Occipital lobe (tissue), 2 donors: ENCODE measurements around the gene LTF. TPM values are rescaled to one million over a fixed set of nuclear protein-coding genes. Genes with fewer than 3 reads are reported as not detected.
"Not testable (repeated sequence)": the region's sequence is repeated elsewhere in the genome, so short reads cannot be mapped to it uniquely, and the experiment has no call there.

Experiments used
- DNase-seq: peaks from one replicate; lab custom pipeline; 2025; lab: John Stamatoyannopoulos, UW
- total RNA-seq: library from RNA; depleted of rRNA; stranded (reverse); fragments of >200 nt; gene quantifications from one replicate; pipeline ENCODE4 v1.2.3, GENCODE V29; 2014

LTF gene
- total RNA-seq, 1 donor from 2014 or later, result 3.6 TPM

- DNase-seq, result no peak
These were observed 21.9 kb downstream of the LTF start for GRCh38 chr3:46442576-46443530.

DNA sequence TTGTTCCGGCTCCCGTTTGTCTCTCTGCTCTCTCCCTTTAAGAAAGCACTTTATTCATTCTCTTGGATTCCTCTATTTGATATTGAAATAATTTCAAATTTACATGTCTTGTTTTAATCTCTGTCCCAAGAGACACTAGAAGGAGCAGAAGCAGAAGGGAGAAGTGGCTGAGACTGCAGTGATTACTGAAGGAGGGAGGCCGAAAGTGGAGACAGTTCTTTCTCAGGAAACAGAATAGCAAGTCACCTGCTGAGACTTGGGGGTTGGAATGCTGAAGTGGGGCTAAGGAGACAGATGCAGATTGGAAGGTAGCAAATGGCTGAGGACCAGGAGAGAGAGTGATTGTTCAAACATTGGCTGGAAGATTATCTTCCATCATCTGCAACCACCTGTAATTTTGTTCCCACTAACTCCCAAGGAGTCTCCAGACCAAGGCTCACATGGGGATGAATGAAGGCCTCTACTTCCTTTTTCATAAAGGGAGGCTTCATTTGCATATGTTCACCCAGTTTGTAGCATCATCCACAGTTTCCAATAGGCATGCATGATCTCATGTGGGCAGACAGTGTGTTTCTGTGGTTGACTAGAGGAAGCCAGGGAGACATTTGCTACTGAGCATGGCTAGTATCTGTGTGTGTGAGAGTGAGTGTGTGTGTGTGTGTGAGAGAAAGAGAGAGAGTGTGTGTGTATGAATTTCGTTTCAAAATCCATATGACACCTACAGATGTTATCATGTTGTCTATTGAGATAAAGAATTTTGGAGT lies 24.0 kb downstream of the LTF start:
- DNase-seq, result no peak

DNA sequence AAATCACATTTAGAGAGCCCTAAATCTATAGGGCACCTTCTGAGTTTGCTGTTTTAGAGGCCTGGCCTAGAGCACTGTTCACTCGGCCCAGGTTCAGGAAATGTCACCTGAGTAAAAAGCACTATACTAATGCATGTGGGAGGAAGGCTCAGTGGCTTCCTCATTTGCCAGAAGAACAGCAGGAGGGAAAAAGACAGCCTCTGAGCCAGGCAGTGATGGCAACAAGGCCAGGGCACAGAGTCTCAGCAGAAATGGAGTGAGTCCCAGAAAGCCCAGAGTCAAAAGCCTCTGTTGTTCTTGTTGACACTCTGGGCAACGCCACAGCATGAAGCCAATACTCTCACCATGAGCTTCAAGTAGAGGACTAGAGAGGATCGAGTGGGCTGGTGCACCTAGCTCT lies 25.9 kb downstream of the LTF start:
- DNase-seq, result no peak

DNA sequence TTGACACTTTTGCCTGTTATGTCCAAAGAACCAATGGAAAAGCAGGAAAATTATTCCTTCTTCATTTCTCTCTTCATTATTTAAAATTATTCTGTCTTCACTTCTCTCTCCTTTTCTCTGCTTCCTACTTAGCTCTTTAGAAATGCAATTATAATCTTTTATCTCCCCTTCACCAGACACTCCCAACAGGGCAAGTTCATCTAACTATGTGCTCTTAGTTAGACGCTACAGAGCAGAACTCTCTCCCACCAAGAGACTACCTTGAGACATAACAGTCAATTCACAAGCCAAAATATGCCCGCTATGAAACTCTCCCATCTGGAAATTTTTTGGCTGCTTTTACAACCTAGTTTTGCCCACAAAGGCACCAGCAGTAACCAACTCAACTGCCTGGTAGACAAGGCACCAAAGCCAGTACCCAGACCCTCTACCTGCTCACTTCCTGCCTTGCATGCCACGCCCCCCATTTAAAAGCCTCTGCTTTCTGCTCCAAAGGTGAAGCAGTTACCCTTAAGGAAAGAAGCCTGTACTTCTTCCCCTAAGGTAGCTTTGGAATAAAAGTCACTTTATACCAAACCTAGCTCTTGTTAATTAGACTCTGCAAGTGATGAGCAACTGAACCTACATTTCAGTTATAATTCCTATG lies 29.5 kb downstream of the LTF start:
- no peak for DNase-seq

DNA sequence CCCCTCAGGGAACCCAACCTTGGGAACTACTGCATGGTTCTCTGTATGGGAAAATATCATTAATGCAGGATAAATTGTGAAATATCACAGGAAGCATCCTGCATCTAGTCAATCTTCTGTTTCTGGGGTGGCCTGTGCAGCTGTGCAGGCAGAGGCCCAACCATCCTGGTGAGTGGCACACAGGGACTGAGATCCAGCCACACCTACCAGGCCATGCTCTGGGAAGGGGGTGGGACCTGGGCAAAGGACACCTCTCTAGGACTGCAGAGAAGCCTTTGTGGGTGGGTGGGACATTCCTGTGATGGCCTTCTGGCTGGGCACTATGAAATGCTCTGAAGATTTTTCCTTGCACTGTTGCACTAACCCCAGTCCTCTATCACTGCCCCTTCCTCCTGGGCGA lies 30.9 kb downstream of the LTF start:
- no peak for DNase-seq

DNA sequence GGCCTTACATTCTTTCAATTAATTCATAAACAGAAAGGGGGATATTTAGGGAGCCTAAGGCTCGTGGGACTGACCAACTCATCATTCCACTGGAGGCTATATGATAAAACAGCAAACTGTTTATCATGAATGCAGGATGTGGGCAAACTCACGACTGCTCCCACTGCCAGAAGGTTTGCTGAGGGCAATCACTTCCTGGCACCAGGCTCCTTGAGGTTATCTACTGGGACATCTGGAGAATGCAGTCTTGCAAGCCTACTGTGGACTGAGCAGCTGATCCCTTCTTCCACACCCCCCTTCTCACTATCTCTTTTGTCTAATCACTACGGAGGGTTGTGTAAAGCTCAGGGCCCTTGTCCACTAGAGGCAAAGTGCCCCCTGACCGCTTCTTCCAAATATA lies 31.6 kb downstream of the LTF start:
- DNase-seq, result not testable (repeated sequence)

GRCh38 chr3:46431905-46432304 lies 32.8 kb downstream of the LTF start:
- DNase-seq, result not testable (repeated sequence)

DNA sequence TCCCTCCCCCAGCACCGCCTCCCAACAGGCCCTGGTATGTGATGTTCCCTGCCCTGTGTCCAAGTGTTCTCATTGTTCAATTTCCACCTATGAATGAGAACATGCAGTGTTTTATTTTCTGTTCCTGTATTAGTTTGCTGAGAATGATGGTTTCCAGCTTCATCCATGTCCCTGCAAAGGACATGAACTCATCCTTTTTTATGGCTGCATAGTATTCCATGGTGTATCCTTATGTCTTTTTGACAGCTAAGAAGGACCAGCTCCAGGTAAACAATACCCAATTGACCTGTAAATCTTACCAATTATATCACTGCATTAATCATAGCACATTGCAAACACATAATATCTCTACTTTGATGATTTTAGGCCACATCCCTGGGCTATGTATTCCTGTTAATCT lies 33.8 kb downstream of the LTF start:
- not testable (repeated sequence) for DNase-seq

GRCh38 chr3:46429671-46430070 lies 35.0 kb downstream of the LTF start:
- DNase-seq, result no peak

DNA sequence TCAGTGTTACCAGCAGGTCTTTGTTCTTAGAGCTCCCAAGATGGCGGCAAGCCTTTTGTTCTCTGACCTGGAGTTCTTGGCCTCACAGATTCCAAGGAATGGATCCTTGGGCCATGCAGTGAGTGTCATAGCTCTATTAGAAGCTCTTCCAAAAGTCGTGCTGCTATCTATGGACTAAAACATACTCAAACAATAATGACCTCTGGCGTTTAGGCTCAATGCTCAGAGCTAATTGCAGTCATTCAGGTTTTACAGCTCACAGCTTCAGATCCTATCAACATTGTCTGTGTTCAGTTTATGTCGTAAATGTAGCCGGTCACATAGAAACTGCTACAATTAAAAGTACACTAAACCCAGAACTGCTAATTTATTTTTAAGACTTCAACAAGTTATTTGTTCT lies 35.5 kb downstream of the LTF start:
- DNase-seq, result no peak

- DNase-seq, result no peak
These were observed 36.5 kb downstream of the LTF start for GRCh38 chr3:46427916-46428833.

- not testable (repeated sequence) for DNase-seq
These were observed 37.3 kb downstream of the LTF start for GRCh38 chr3:46427404-46427803.

- DNase-seq, result not testable (repeated sequence)
These were observed 38.2 kb downstream of the LTF start for GRCh38 chr3:46426476-46426875.

DNA sequence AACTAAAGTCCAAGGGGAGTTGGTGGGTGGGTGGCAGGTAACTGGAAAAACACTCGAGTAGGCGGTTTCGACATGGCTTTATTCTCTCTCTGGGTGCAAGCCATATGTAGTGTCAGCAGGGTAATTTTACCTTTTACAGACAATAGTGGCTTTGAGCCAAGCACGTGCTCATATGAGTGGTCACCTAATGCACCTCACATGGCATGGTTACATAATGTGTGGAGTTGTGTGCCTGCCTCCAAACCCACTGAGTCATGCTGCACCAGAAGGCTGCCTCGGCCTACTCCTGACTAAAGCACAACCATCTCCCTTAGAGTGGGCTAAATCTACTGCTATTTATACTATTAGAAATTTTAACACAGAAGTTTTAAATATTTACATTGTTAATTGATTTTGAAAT lies 41.1 kb downstream of the LTF start:
- no peak for DNase-seq

GRCh38 chr3:46422617-46423016 lies 42.1 kb downstream of the LTF start:
- DNase-seq, result no peak

DNA sequence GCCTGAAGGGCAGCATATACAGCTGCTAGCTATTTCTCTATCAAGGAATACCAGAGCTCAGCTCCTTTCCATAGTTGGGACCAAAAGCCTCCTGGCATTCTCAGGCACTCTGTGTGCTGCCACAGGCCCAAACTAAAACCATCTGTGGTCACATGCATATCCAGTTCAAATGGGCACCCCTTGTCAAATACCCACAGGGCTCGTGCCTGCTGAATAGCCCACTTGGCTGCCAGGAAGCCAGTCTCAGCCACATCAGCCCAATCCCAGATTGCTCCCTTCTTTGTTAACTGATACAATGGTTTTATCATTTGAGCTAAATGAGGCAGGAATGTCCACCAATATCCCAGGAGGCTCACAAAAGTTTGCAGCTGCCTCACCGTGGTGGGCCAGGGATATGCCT lies 43.8 kb downstream of the LTF start:
- no peak for DNase-seq

DNA sequence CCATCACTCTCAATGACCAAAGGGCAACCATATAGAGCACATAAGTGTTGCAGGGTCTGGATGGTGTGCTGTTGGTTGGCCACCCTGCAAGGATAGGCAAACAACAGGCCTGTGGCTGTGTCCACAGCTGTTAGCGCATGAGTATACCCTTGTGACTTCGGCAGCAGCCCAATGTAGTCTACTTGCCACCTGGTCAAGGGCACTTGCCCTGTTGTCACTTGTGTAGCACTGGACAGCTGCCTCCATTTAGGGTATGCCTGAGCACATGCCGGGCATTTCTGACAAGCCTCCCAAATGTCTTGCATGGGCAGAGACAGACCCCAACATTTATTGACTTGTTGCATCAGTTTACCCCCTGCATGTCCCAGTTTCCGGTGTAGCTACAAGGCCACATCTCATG lies 44.9 kb downstream of the LTF start:
- no peak for DNase-seq

DNA sequence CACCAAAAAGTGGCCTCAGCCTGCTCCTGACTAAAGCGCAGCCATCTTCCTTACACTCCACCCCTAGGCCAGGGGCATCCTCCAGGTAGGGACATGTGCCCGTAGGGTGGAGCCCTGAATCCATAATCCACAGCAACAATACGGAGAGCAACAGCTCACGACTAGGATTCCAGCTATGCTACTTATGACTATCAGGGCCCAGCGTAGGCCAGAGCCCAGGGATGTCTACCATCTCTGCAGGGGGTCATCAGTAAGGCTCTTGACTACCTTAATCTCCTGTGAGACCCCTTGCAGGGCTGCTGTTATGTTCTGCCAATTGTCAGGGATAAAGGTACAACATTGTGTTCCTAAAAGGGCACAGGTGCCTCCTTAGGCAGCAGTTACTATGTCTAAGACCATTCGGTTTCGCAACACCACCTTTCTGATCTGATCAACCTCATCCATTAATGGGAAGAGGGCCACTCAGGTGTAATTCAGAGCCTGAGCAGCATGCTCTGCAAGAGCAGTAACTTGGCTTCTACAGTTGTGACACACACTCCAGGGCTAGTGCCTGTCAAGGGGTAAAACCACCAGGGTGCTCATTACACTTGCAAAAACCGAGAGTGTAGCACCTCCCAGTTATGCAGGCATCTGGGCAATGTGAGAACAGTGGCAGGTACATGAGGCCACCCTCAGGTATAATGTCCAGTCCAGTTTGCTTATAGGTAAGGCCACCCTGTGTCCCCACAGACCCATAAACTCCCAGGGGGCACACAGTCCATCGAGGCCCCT lies 46.7 kb downstream of the LTF start:
- no peak for DNase-seq

- no peak for DNase-seq
These were observed 47.7 kb downstream of the LTF start for GRCh38 chr3:46416811-46417510.
